BLaER1 treated with 17β-estradiol and CSF1 and Interleukin-3, amounts not matched to agents 10 nM and 100 nM (cell line): ENCODE measurements around the gene IFI30.
A peak's percentile ranks its signal among the peaks of the same experiment; 100 is the strongest.
"Not testable (repeated sequence)": the region's sequence is repeated elsewhere in the genome, so short reads cannot be mapped to it uniquely, and the experiment has no call there.

Source experiments
- H3K27ac ChIP-seq, 11 experiments: shearing (Covaris generic); formaldehyde crosslinking; 2 replicates each; pipeline ENCODE4 v1.8.1; 2022
- H3K27me3 ChIP-seq, 11 experiments: shearing (Covaris generic); formaldehyde crosslinking; 2 replicates each; pipeline ENCODE4 v1.8.1; 2022
- H3K36me3 ChIP-seq, 11 experiments: shearing (Covaris generic); formaldehyde crosslinking; 2 replicates each; pipeline ENCODE4 v1.8.1; 2022
- H3K4me1 ChIP-seq, 10 experiments: shearing (Covaris generic); formaldehyde crosslinking; 2 replicates each; pipeline ENCODE4 v1.8.1; 2022
- H3K4me2 ChIP-seq, 11 experiments: shearing (Covaris generic); formaldehyde crosslinking; 2 replicates each; pipeline ENCODE4 v1.8.1; 2022
- H3K4me3 ChIP-seq, 10 experiments: shearing (Covaris generic); formaldehyde crosslinking; 2 replicates each; pipeline ENCODE4 v1.8.1; 2022
- H3K9ac ChIP-seq, 11 experiments: shearing (Covaris generic); formaldehyde crosslinking; 2 replicates each; pipeline ENCODE4 v1.8.1; 2022
- H3K9me3 ChIP-seq, 11 experiments: shearing (Covaris generic); formaldehyde crosslinking; replicated peaks in 1 of 11; 2 replicates each; pipeline ENCODE4 v1.8.1; 2022
- H4K20me1 ChIP-seq, 11 experiments: shearing (Covaris generic); formaldehyde crosslinking; 2 replicates each; pipeline ENCODE4 v1.8.1; 2022
- Cebpa-rat ChIP-seq, 11 experiments: shearing (Covaris generic); IDR thresholded peaks; 2 replicates each; pipeline ENCODE4 v1.8.1; 2022

IFI30 gene

GRCh38 chr19:18155095-18156087, 18.2 kb upstream of the IFI30 start:
- Histone ChIP-seq H3K9me3 (no peaks in the 10 kb centered on the region), H3K27me3 (no peaks in the 10 kb centered on the region), H3K4me2 (peak overlapping the region in 6 of 11 experiments; percentile 44 to 65 (median 56); a peak in 5 of 22 replicates), H3K27ac (no peak overlapping the region), H4K20me1 (peaks cover 0 to 42% (median 18%) of the 10 kb centered on the region in 11 experiments; a peak in 15 of 22 replicates), H3K4me1 (peaks cover 47 to 64% (median 54%) of the 10 kb centered on the region in 10 experiments), H3K36me3 (peaks cover 0 to 49% (median 16%) of the 10 kb centered on the region in 11 experiments; a peak in 19 of 22 replicates), H3K4me3 (no peak overlapping the region), H3K9ac (peak overlapping the region in 5 of 11 experiments; percentile 38 to 64 (median 51); a peak in 8 of 22 replicates)
- no peak for TF ChIP-seq Cebpa-rat (IDR thresholded peaks at IDR 0.05)

GRCh38 chr19:18156268-18156667, 17.3 kb upstream of the IFI30 start:
- Histone ChIP-seq H3K27ac (peak overlapping the region in 1 of 11 experiments; percentile 36; a peak in 1 of 22 replicates), H4K20me1 (peaks cover 0 to 42% (median 18%) of the 10 kb centered on the region in 11 experiments; a peak in 15 of 22 replicates), H3K9me3 (no peaks in the 10 kb centered on the region), H3K27me3 (no peaks in the 10 kb centered on the region), H3K9ac (peak overlapping the region; percentile 38 to 64 (median 51); a peak in 15 of 22 replicates), H3K36me3 (peaks cover 0 to 48% (median 12%) of the 10 kb centered on the region in 11 experiments; a peak in 15 of 22 replicates), H3K4me2 (peak overlapping the region; percentile 39 to 65 (median 58); a peak in 18 of 22 replicates), H3K4me1 (peaks cover 50 to 68% (median 56%) of the 10 kb centered on the region in 10 experiments), H3K4me3 (no peak overlapping the region)
- TF ChIP-seq Cebpa-rat (IDR thresholded peaks at IDR 0.05): no peak

DNA sequence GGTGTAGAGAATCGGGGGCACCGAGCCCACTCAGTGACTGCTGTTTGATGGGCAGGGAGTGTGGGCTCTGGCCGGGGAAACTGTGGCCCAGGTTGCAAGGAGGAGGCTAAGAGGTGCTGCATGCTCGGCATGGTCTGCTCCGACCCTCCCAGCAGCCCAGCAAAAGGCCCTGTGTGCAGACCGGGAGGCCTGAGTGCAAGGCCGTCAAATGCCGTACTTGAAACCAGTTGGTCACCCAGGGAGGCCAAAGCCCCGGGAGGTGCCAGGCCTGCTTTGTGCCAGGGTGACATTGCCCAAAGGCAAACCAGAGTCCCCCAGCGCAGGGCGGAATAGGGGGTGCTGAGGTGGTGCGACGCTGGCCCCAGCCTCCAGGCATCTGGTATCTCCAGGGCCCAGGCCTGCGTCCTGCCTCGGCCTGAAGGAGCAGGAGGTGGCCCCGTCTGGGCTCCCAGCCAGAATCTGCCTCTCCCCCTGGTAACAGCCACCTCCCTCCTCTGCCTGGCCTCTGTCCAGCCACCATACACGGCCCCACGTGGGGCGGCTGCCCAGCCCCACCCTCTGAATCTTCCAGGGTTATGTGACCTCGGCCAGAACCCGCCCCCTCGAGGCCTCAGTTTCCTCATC, 16.7 kb upstream of the IFI30 start:
- Histone ChIP-seq H3K9me3 (no peaks in the 10 kb centered on the region), H3K36me3 (peaks cover 2 to 53% (median 17%) of the 10 kb centered on the region in 11 experiments; a peak in 17 of 22 replicates), H3K9ac (peak overlapping the region; percentile 38 to 64 (median 51); a peak in 20 of 22 replicates), H3K4me1 (peaks cover 48 to 67% (median 55%) of the 10 kb centered on the region in 10 experiments), H3K4me3 (no peak overlapping the region), H4K20me1 (peaks cover 0 to 46% (median 18%) of the 10 kb centered on the region in 11 experiments; a peak in 15 of 22 replicates), H3K27ac (peak overlapping the region in 3 of 11 experiments; percentile 10 to 40 (median 36); a peak in 3 of 22 replicates), H3K4me2 (peak overlapping the region; percentile 39 to 65 (median 58)), H3K27me3 (no peaks in the 10 kb centered on the region)
- TF ChIP-seq Cebpa-rat (IDR thresholded peaks at IDR 0.05): no peak

DNA sequence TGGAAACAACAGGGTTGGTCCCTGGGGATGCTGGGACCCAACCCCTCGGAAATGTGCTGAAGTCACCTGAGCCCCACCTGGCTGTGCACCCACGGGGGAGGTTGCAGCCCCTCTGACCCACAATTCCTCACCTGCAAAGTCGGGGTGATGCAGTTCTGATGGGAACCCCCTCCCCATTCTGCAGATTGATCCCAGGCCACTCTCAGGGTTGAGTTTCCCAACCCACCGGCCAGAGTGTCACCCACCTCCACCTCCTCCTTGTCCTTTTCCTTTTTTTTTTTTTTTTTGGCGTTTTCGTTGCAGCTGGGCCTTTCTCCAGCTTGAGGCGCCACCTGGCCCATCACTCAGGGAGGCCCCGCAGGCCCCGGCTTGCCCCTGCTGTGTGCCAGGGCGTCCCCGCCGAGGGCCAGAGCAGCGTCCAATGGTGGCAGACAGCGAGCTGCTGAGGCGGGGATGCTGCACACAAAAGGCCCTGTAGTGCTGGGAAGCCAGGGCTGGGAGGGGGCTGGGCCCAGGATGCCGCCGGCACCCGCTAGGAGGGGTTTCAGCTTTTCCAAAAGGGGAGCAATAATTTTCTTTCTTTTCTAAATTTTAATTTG, 16.0 kb upstream of the IFI30 start:
- H3K9ac ChIP-seq: peak overlapping the region; percentile 38 to 64 (median 51); a peak in 17 of 22 replicates
- H3K4me3 ChIP-seq: no peak overlapping the region
- peak overlapping the region in 3 of 11 experiments; percentile 35 to 40 (median 36); a peak in 4 of 22 replicates for H3K27ac ChIP-seq
- peaks cover 0 to 52% (median 18%) of the 10 kb centered on the region in 11 experiments; a peak in 15 of 22 replicates for H4K20me1 ChIP-seq
- H3K4me2 ChIP-seq: peak overlapping the region; percentile 39 to 65 (median 58)
- no peaks in the 10 kb centered on the region for H3K9me3 ChIP-seq
- peaks cover 47 to 66% (median 54%) of the 10 kb centered on the region in 10 experiments for H3K4me1 ChIP-seq
- peaks cover 8 to 59% (median 23%) of the 10 kb centered on the region in 11 experiments; a peak in 20 of 22 replicates for H3K36me3 ChIP-seq
- no peaks in the 10 kb centered on the region for H3K27me3 ChIP-seq
- no peak for TF ChIP-seq Cebpa-rat (IDR thresholded peaks at IDR 0.05)

GRCh38 chr19:18158467-18158866, 15.1 kb upstream of the IFI30 start:
- Histone ChIP-seq H3K9me3 (no peaks in the 10 kb centered on the region), H3K27me3 (no peaks in the 10 kb centered on the region), H3K4me1 (peaks cover 47 to 66% (median 54%) of the 10 kb centered on the region in 10 experiments), H3K4me3 (no peak overlapping the region), H3K27ac (no peak overlapping the region), H3K9ac (0 out of 22 replicates have a peak overlapping the region, but pooled peaks of 1 of the 11 experiments have one; percentile 24), H3K4me2 (no peak overlapping the region), H3K36me3 (peaks cover 16 to 68% (median 32%) of the 10 kb centered on the region in 11 experiments), H4K20me1 (peaks cover 0 to 52% (median 18%) of the 10 kb centered on the region in 11 experiments; a peak in 15 of 22 replicates)
- TF ChIP-seq Cebpa-rat (IDR thresholded peaks at IDR 0.05): no peak

DNA sequence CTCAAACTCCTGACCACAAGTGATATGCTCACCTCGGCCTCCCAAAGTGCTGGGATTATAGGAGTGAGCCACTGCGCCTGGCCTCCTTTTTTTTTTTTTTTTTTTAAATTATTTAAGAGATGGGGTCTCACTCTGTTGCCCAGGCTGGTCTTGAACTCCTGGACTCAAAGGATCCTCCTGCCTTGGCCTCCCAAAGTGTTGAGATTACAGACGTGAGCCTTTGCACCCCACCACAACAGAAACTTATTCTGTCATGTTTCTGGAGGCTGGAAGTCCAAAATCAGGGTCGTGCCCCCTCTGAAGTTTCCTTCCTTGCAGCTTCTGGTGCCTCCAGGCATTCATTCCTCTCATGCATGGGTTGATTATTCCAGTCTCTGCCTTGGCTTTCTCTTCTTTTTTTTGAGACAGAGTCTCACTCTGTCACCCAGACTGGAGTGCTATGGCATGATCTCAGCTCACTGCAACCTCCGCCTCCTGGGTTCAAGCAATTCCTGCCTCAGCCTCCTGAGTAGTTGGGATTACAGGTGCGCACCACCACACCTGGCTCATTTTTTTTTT, 14.5 kb upstream of the IFI30 start:
- H3K9me3 ChIP-seq, H3K27ac ChIP-seq, H3K27me3 ChIP-seq, H3K4me3 ChIP-seq, H3K4me2 ChIP-seq: not testable (repeated sequence)
- Histone ChIP-seq H3K9ac (0 out of 22 replicates have a peak overlapping the region, but pooled peaks of 1 of the 11 experiments have one; percentile 3), H3K36me3 (peaks cover 21 to 74% (median 39%) of the 10 kb centered on the region in 11 experiments), H3K4me1 (peaks cover 41 to 60% (median 49%) of the 10 kb centered on the region in 10 experiments), H4K20me1 (peaks cover 0 to 47% (median 15%) of the 10 kb centered on the region in 11 experiments; a peak in 15 of 22 replicates)

- Histone ChIP-seq H3K27ac (no peak overlapping the region), H3K9ac (peak overlapping the region in 3 of 11 experiments; percentile 82 to 85 (median 84); a peak in 4 of 22 replicates), H3K27me3 (no peaks in the 10 kb centered on the region), H3K4me2 (peak overlapping the region in 7 of 11 experiments; percentile 90 to 99 (median 93); a peak in 12 of 22 replicates), H3K4me3 (no peak overlapping the region), H4K20me1 (peaks cover 0 to 41% (median 8%) of the 10 kb centered on the region in 11 experiments; a peak in 11 of 22 replicates), H3K9me3 (no peaks in the 10 kb centered on the region), H3K36me3 (peaks cover 25 to 79% (median 45%) of the 10 kb centered on the region in 11 experiments), H3K4me1 (peaks cover 36 to 55% (median 44%) of the 10 kb centered on the region in 10 experiments)
- TF ChIP-seq Cebpa-rat (IDR thresholded peaks at IDR 0.05): no peak
Observed at GRCh38 chr19:18159810-18160209, 13.8 kb upstream of the IFI30 start.
